GM15510 (cell line): ENCODE data around the gene SORL1-AS1.

Source experiments
- POLR2A ChIP-seq: IDR thresholded peaks from 3 replicates; pipeline ENCODE4 v1.6.1; 2011; ENCODE audit warnings: borderline replicate concordance; ENCODE audit not compliant: insufficient read length; ENCODE audit errors: extremely low read depth

Gene SORL1-AS1

DNA sequence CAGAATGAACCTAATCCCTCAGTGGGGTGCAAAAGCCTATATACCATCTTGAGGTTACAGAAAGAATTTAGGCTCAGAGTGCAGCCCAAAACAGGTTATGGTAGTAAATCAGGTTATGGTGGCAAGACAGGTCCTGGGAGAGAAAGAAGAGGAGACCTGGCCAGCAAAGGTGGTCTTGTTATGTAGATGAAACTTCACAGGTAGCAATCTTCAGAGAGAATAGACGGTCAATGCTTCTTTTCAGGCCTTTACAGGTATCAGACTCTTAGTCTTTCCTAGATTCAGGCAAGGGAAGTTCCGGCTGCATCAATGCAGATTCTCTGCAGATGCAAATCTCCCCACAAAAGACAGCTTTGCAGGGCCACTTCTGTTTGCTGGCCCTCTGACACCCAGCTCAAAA, 46.5 kb downstream of the SORL1-AS1 start:
- no peak for TF ChIP-seq POLR2A

- no peak for TF ChIP-seq POLR2A
Observed at GRCh38 chr11:121405646-121406045, 47.1 kb downstream of the SORL1-AS1 start.

- TF ChIP-seq POLR2A: no peak
Observed at GRCh38 chr11:121394785-121395184, 58.0 kb downstream of the SORL1-AS1 start.

GRCh38 chr11:121393855-121394254, 58.9 kb downstream of the SORL1-AS1 start:
- TF ChIP-seq POLR2A: no peak

DNA sequence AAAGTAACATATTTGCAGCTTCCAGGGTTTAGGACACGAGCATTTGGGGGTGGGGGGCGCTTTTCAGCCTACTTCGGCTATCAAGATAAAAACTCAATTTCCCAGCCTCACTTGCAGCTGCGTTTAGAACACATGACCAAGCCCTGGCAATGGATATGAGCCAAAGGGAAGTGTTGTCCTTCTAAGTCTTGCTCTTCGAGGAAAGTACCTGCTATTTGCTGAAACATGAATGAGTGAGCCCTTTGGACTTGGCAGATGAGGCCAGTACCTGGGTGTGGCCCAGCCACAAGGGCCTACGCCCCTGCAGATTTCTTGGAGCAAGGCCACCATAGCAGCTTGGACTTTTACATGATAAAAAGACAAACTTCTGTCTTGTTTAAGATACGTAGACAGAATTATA, 60.9 kb downstream of the SORL1-AS1 start:
- no peak for TF ChIP-seq POLR2A

- no peak for TF ChIP-seq POLR2A
Observed at GRCh38 chr11:121389651-121390050, 63.1 kb downstream of the SORL1-AS1 start.
